Muscle layer of colon (tissue), 2 donors: ENCODE data around the gene ONECUT2.

Experiments used
- H3K27ac ChIP-seq: one replicate; pipeline ENCODE4 v1.7.0; 2013; ENCODE audit warnings: low read depth, mild to moderate bottlenecking, low read length, moderate library complexity
- H3K27me3 ChIP-seq, 2 donors: one replicate each; pipeline ENCODE4 v1.7.0; 2013; ENCODE audit warnings: low read length in 2 of 2, mild to moderate bottlenecking in 2 of 2; ENCODE audit not compliant: insufficient read depth in 2 of 2, control insufficient read depth in 1 of 2
- H3K36me3 ChIP-seq: one replicate; pipeline ENCODE4 v1.7.0; 2013; ENCODE audit warnings: mild to moderate bottlenecking, low read length; ENCODE audit not compliant: insufficient read depth
- H3K4me1 ChIP-seq: one replicate; pipeline ENCODE4 v1.7.0; 2013; ENCODE audit warnings: mild to moderate bottlenecking, low read length; ENCODE audit not compliant: insufficient read depth
- H3K4me3 ChIP-seq, 2 donors: one replicate each; pipeline ENCODE4 v1.7.0; 2013; ENCODE audit warnings: low read length in 2 of 2, low read depth in 1 of 2, mild to moderate bottlenecking in 1 of 2, moderate library complexity in 1 of 2
- H3K9ac ChIP-seq: one replicate; pipeline ENCODE4 v1.7.0; 2013; ENCODE audit warnings: low read length
- H3K9me3 ChIP-seq: one replicate; pipeline ENCODE4 v1.7.0; 2013; ENCODE audit warnings: mild to moderate bottlenecking, low read length
- donor health status: abdominal sarcoma.
- donor health status: Adenocarcinoma of cecum.

The ONECUT2 gene

DNA sequence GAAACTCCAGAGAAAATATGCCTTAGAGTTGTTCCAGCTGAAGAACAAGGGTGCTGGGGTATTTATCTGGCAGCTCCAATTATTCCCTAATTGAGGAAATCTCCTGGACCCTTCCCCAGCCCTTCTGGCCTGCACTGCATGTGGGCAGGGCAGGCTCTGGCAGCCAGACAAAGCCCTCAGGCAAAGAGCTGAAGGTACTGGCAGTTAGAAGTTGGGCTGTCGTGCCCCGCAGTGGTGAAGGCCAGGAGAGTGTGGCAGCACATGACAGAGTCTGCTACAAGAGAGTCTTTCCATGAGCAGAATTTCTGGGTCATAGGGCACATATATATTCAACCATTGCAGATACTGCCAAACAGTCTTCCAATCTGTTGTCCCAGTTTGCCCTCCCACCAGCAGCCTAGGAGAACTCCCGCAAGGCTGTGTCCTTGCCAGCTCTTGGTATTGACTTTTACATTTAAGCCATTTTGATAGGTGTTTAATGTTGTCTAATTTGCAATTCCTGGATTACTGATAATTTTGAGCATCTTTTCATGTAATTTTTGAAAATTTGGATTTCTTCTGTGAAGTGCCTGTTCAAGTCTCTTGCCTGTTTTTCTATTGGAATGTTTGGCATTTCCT lies 26.6 kb downstream of the ONECUT2 start:
- H3K27ac ChIP-seq: no peak overlapping the region
- no peaks in the 10 kb centered on the region for H3K36me3 ChIP-seq
- no peaks in the 10 kb centered on the region for H3K9me3 ChIP-seq
- H3K4me1 ChIP-seq: peaks cover 7% of the 10 kb centered on the region
- H3K9ac ChIP-seq: no peak overlapping the region
- no peak overlapping the region for H3K4me3 ChIP-seq
- no peaks in the 10 kb centered on the region for H3K27me3 ChIP-seq

DNA sequence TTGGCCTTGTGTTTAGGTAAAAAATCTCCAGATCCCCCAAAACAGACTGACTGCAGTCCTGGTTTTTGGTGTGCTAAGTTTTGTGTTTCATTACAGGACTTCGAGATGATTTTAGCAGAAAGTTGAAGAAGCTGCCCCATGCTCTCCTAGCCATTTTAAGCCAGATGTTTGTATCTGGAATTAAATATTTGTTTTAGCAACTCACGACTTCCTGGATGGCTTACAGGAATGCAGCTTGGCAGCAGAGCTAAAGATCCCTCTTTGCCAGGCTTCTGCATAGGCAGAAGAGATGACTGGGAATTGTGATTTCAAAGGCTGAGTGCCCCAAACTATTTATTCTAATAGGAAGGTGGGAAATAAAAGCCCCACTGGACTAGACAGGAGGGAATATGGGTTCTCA lies 31.1 kb downstream of the ONECUT2 start:
- Histone ChIP-seq H3K9me3 (no peaks in the 10 kb centered on the region), H3K36me3 (no peaks in the 10 kb centered on the region), H3K9ac (no peak overlapping the region), H3K27ac (no peak overlapping the region), H3K4me1 (peaks cover 10% of the 10 kb centered on the region), H3K27me3 (no peaks in the 10 kb centered on the region), H3K4me3 (no peak overlapping the region)

- Histone ChIP-seq H3K9me3 (no peaks in the 10 kb centered on the region), H3K4me1 (peaks cover 10% of the 10 kb centered on the region), H3K9ac (no peak overlapping the region), H3K27me3 (no peaks in the 10 kb centered on the region), H3K36me3 (no peaks in the 10 kb centered on the region), H3K27ac (no peak overlapping the region), H3K4me3 (no peak overlapping the region)
Observed at GRCh38 chr18:57466745-57467409, 31.7 kb downstream of the ONECUT2 start.

GRCh38 chr18:57469884-57470283 lies 34.7 kb downstream of the ONECUT2 start:
- Histone ChIP-seq H3K4me3 (no peak overlapping the region), H3K9me3 (no peaks in the 10 kb centered on the region), H3K9ac (no peak overlapping the region), H3K27me3 (no peaks in the 10 kb centered on the region), H3K27ac (no peak overlapping the region), H3K4me1 (peaks cover 10% of the 10 kb centered on the region), H3K36me3 (no peaks in the 10 kb centered on the region)

DNA sequence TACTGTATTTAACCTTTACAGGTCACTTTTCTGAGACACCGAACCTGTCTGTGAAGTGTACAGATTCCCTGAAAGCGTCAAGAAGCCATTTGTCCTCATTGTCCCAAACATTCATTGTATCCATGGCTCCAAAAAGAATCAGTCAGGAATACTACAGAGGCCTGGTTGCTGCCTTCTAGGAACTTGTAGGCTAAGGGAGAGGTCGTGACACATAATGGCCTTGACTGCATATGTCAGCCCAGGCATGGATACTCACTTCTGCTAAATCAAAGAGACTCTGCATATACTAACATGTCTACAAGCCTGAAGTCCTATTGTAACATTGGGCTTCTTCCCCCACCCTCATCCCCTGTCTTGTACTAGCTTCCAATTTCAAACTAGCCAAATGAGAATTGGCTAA lies 40.2 kb downstream of the ONECUT2 start:
- H3K27me3 ChIP-seq: no peaks in the 10 kb centered on the region
- no peaks in the 10 kb centered on the region for H3K9me3 ChIP-seq
- H3K27ac ChIP-seq: no peak overlapping the region
- H3K4me3 ChIP-seq: no peak overlapping the region
- H3K9ac ChIP-seq: no peak overlapping the region
- H3K4me1 ChIP-seq: no peaks in the 10 kb centered on the region
- no peaks in the 10 kb centered on the region for H3K36me3 ChIP-seq

GRCh38 chr18:57475903-57476302 lies 40.7 kb downstream of the ONECUT2 start:
- no peak overlapping the region for H3K27ac ChIP-seq
- H3K4me1 ChIP-seq: no peaks in the 10 kb centered on the region
- H3K9ac ChIP-seq: no peak overlapping the region
- no peaks in the 10 kb centered on the region for H3K27me3 ChIP-seq
- H3K36me3 ChIP-seq: no peaks in the 10 kb centered on the region
- H3K9me3 ChIP-seq: no peaks in the 10 kb centered on the region
- H3K4me3 ChIP-seq: no peak overlapping the region

- H3K27me3 ChIP-seq: no peaks in the 10 kb centered on the region
- H3K36me3 ChIP-seq: no peaks in the 10 kb centered on the region
Observed at GRCh38 chr18:57480733-57481132, 45.6 kb downstream of the ONECUT2 start.

DNA sequence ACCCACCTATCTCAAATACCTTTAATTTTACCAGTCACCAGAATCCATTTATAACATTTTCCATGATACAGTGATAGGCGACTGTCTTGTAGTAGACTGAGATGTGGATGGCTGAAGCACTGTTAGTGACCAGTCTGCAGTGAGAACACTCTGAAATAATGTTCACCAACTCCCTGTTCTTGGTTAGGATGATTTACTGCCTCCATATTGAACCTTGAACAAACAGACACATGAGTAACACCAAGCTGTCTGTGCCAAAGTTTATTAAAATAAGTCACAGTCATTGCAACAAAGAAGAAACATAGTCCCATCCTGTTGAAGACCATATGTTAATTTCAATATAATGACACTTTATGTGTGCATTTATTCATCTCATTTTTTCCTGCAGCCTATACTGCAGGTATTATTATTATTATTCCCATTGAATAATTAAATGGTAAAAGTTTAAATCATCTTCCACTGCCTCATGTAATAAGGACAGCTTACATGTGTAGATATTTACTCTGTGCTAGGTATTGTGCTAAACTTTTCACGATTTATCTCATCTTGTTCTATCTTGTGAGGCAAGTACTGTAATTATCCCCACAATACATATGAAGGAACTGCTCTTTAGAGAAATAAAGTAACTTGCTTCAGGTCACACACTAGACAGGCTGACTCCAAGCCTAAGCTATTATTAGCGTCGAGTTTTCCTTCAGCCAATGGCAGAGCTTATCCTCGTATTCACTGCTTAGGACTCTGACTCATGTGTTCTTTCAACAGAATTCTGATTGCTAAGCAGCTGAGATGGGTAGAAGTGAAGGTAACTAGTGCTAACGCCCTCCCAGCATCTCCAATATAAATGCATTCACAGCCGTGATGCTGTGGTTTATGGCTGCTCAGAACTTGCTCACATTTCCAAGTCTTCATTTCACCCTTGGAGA lies 62.5 kb downstream of the ONECUT2 start:
- no peaks in the 10 kb centered on the region for H3K4me1 ChIP-seq
- H3K27ac ChIP-seq: no peak overlapping the region
- no peaks in the 10 kb centered on the region for H3K36me3 ChIP-seq
- no peaks in the 10 kb centered on the region for H3K27me3 ChIP-seq
- no peak overlapping the region for H3K4me3 ChIP-seq
- H3K9ac ChIP-seq: no peak overlapping the region
- no peaks in the 10 kb centered on the region for H3K9me3 ChIP-seq

More at GRCh38 chr18:57480733-57481132, 45.6 kb downstream of the ONECUT2 start:
- H3K4me1 ChIP-seq: no peaks in the 10 kb centered on the region
- H3K4me3 ChIP-seq: no peak overlapping the region
- H3K9ac ChIP-seq: no peak overlapping the region
- H3K9me3 ChIP-seq: no peaks in the 10 kb centered on the region
- no peak overlapping the region for H3K27ac ChIP-seq

- H3K9ac ChIP-seq: no peak overlapping the region
- no peaks in the 10 kb centered on the region for H3K36me3 ChIP-seq
- H3K4me1 ChIP-seq: no peaks in the 10 kb centered on the region
- H3K27me3 ChIP-seq: no peaks in the 10 kb centered on the region
- no peak overlapping the region for H3K4me3 ChIP-seq
- no peak overlapping the region for H3K27ac ChIP-seq
- H3K9me3 ChIP-seq: no peaks in the 10 kb centered on the region
Observed at GRCh38 chr18:57498682-57499256, 63.6 kb downstream of the ONECUT2 start.

GRCh38 chr18:57502624-57503023 lies 67.5 kb downstream of the ONECUT2 start:
- Histone ChIP-seq H3K4me1 (no peaks in the 10 kb centered on the region), H3K9ac (no peak overlapping the region)

DNA sequence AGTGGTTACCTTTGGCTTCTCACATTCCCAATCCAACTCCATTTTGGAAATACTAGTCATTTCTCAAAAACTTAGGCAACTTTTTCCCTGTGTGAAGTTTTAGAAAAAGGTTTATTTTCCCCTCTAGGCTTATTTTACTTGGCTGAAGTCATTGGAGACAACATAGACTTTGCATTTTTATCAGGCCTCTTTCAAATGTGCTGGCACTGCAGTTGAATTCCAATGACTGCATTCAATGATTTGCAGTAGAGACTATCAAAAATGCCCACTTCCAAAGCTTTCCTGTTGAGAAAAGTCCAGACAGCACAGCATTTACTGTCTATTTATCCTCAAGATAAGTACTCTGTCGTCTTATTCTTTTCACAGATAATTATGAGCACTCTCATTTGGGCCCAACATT lies 70.1 kb downstream of the ONECUT2 start:
- Histone ChIP-seq H3K4me1 (no peaks in the 10 kb centered on the region), H3K27ac (no peak overlapping the region), H3K4me3 (no peak overlapping the region), H3K36me3 (no peaks in the 10 kb centered on the region), H3K9ac (no peak overlapping the region), H3K9me3 (no peaks in the 10 kb centered on the region), H3K27me3 (no peaks in the 10 kb centered on the region)

More at GRCh38 chr18:57502624-57503023, 67.5 kb downstream of the ONECUT2 start:
- Histone ChIP-seq H3K27me3 (no peaks in the 10 kb centered on the region), H3K27ac (no peak overlapping the region), H3K9me3 (no peaks in the 10 kb centered on the region), H3K36me3 (no peaks in the 10 kb centered on the region), H3K4me3 (no peak overlapping the region)
